GM23338 (cell line): ENCODE results near the gene VENTX. TPM values are rescaled to one million over a fixed set of nuclear protein-coding genes. Genes with fewer than 3 reads are reported as not detected.

Experiments used
- ATAC-seq: fragments of 200-7000 bp; cut with Tn5 transposase; 3 replicates; pipeline ENCODE4 v1.9.1; 2020
- DNase-seq: peaks from one replicate; pipeline ENCODE4 v3.0.0-alpha.2; 2015; ENCODE audit warnings: low spot score
- H2AFZ ChIP-seq: fragments of 200-600 bp; sonication (generic); 2 replicates; pipeline ENCODE4 v1.8.0; 2016; ENCODE audit warnings: antibody characterized with exemption, mild to moderate bottlenecking, moderate library complexity
- H3F3A ChIP-seq: fragments of 200-600 bp; sonication (generic); replicated peaks from 2 replicates; pipeline ENCODE4 v1.8.0; 2017; ENCODE audit warnings: antibody characterized with exemption, mixed run types, low read depth
- H3K27ac ChIP-seq: fragments of 200-600 bp; sonication (generic); 2 replicates; pipeline ENCODE4 v1.6.1; 2016; ENCODE audit warnings: low read depth
- H3K27me3 ChIP-seq: fragments of 200-600 bp; sonication (generic); 2 replicates; pipeline ENCODE4 v1.8.0; 2016; ENCODE audit warnings: mild to moderate bottlenecking, mixed run types, moderate library complexity; ENCODE audit not compliant: insufficient read depth
- H3K36me3 ChIP-seq: fragments of 200-600 bp; sonication (generic); 2 replicates; pipeline ENCODE4 v1.8.0; 2016; ENCODE audit warnings: mild to moderate bottlenecking; ENCODE audit not compliant: insufficient read depth
- H3K4me1 ChIP-seq: fragments of 200-600 bp; sonication (generic); 2 replicates; pipeline ENCODE4 v1.8.0; 2016; ENCODE audit warnings: mild to moderate bottlenecking, moderate library complexity; ENCODE audit not compliant: insufficient read depth
- H3K4me2 ChIP-seq: fragments of 200-600 bp; sonication (generic); 2 replicates; pipeline ENCODE4 v1.7.1; 2017; ENCODE audit warnings: mixed run types
- H3K4me3 ChIP-seq: fragments of 200-600 bp; sonication (generic); 2 replicates; pipeline ENCODE4 v1.6.1; 2016; ENCODE audit warnings: mixed run types
- H3K79me2 ChIP-seq: fragments of 200-600 bp; sonication (generic); replicated peaks from 2 replicates; pipeline ENCODE4 v1.8.0; 2017; ENCODE audit warnings: mild to moderate bottlenecking; ENCODE audit not compliant: insufficient read depth
- H3K9me2 ChIP-seq: fragments of 200-600 bp; sonication (generic); 2 replicates; pipeline ENCODE4 v1.8.0; 2017; ENCODE audit not compliant: insufficient read depth
- H4K20me1 ChIP-seq: fragments of 200-600 bp; sonication (generic); replicated peaks from 2 replicates; pipeline ENCODE4 v1.8.0; 2017; ENCODE audit warnings: mild to moderate bottlenecking; ENCODE audit not compliant: insufficient read depth
- H3K27ac Mint-ChIP-seq: 2 replicates; pipeline ENCODE4 v1.8.0; 2020; ENCODE audit warnings: inconsistent platforms, mild to moderate bottlenecking, moderate library complexity, mixed read lengths
- H3K27me3 Mint-ChIP-seq: 3 replicates; pipeline ENCODE4 v1.8.0; 2022; ENCODE audit warnings: low read depth, mild to moderate bottlenecking, moderate library complexity, mixed read lengths, inconsistent platforms; ENCODE audit not compliant: insufficient read depth, poor library complexity
- H3K36me3 Mint-ChIP-seq: 3 replicates; pipeline ENCODE4 v1.8.0; 2021; ENCODE audit warnings: low read depth, mild to moderate bottlenecking, inconsistent platforms, moderate library complexity, mixed read lengths
- H3K4me1 Mint-ChIP-seq: 3 replicates; pipeline ENCODE4 v1.8.0; 2020; ENCODE audit warnings: mild to moderate bottlenecking, inconsistent platforms, mixed read lengths
- H3K4me3 Mint-ChIP-seq: 3 replicates; pipeline ENCODE4 v1.8.0; 2021; ENCODE audit warnings: moderate library complexity, mild to moderate bottlenecking, inconsistent platforms, mixed read lengths
- H3K9me3 Mint-ChIP-seq: 3 replicates; pipeline ENCODE4 v1.8.0; 2020; ENCODE audit warnings: moderate library complexity, mild to moderate bottlenecking, inconsistent platforms, mixed read lengths
- CREB1 ChIP-seq: fragments of 250-450 bp; sonication (Bioruptor Pico); IDR thresholded peaks from 2 replicates; pipeline ENCODE4 v1.5.0; 2020; ENCODE audit warnings: low read depth, mild to moderate bottlenecking, moderate library complexity
- CTCF ChIP-seq, 2 experiments: fragments of 200-600 bp in 1 of 2; sonication (generic) in 1 of 2; conservative IDR thresholded peaks; 2 replicates each; pipeline versions ENCODE4 v1.5.1 to v1.6.1; 2016 to 2017; ENCODE audit warnings: antibody characterized with exemption in 2 of 2, low read depth in 2 of 2, mild to moderate bottlenecking in 2 of 2, moderate library complexity in 1 of 2
- ETS1 ChIP-seq: IDR thresholded peaks from 2 replicates; pipeline ENCODE4 v1.6.1; 2016; ENCODE audit warnings: antibody characterized with exemption
- EZH2 ChIP-seq: fragments of 200-600 bp; sonication (generic); IDR thresholded peaks from one replicate; pipeline ENCODE4 v1.8.0; 2017; ENCODE audit warnings: antibody characterized with exemption, mild to moderate bottlenecking, low read depth; ENCODE audit not compliant: unreplicated experiment
- EZH2phosphoT487 ChIP-seq: fragments of 200-600 bp; sonication (generic); IDR thresholded peaks from one replicate; pipeline ENCODE4 v1.8.1; 2018; ENCODE audit warnings: antibody characterized with exemption; ENCODE audit not compliant: unreplicated experiment
- JUNB ChIP-seq: IDR thresholded peaks from one replicate; pipeline ENCODE4 v1.6.1; 2016; ENCODE audit warnings: antibody characterized with exemption; ENCODE audit not compliant: unreplicated experiment
- NANOG ChIP-seq: IDR thresholded peaks from 2 replicates; pipeline ENCODE4 v1.6.1; 2016; ENCODE audit warnings: antibody characterized with exemption, borderline replicate concordance
- POLR2AphosphoS5 ChIP-seq: IDR thresholded peaks from 2 replicates; pipeline ENCODE4 v1.6.1; 2016; ENCODE audit warnings: antibody characterized with exemption, low read depth
- REST ChIP-seq: IDR thresholded peaks from one replicate; pipeline ENCODE4 v1.6.1; 2018; ENCODE audit warnings: antibody characterized with exemption; ENCODE audit not compliant: unreplicated experiment
- STAT1 ChIP-seq: IDR thresholded peaks from one replicate; pipeline ENCODE4 v1.6.1; 2016; ENCODE audit warnings: antibody characterized with exemption; ENCODE audit not compliant: unreplicated experiment
- ZNF114 ChIP-seq: fragments of 250-450 bp; sonication (Bioruptor Pico); IDR thresholded peaks from 2 replicates; pipeline ENCODE4 v1.5.0; 2020; ENCODE audit warnings: mild to moderate bottlenecking, moderate library complexity
- ZNF331 ChIP-seq: fragments of 250-450 bp; sonication (Bioruptor Pico); IDR thresholded peaks from 2 replicates; pipeline ENCODE4 v1.5.0; 2020; ENCODE audit warnings: low read depth, mild to moderate bottlenecking, moderate library complexity
- ZNF462 ChIP-seq: fragments of 250-450 bp; sonication (Bioruptor Pico); IDR thresholded peaks from 2 replicates; pipeline ENCODE4 v1.5.0; 2020; ENCODE audit warnings: mild to moderate bottlenecking, moderate library complexity
- polyA plus RNA-seq: library from polyadenylated mRNA; unstranded; fragments of >200 nt; fragmentation: Nextera tagmentation; extraction: Ambion mirVana; gene quantifications from 2 replicates; pipeline ENCODE4 v1.2.1, GENCODE V29; 2016
- total RNA-seq: library from RNA; depleted of rRNA; stranded (reverse); fragments of >200 nt; shearing (Covaris generic); gene quantifications from 2 replicates; pipeline ENCODE4 v1.2.3, GENCODE V29; 2014

VENTX gene
- total and polyA plus RNA-seq, 2 experiments from 2014 or later = 4.8 to 8.1 TPM

- no peak overlapping the region for H3K4me2 ChIP-seq
- H3K4me3 ChIP-seq = no peak overlapping the region
- peaks cover 21% of the 10 kb centered on the region for H3K36me3 Mint-ChIP-seq
- H2AFZ ChIP-seq = no peak overlapping the region
- no peaks in the 10 kb centered on the region for H3K4me1 ChIP-seq
- H3K27ac Mint-ChIP-seq = no peak overlapping the region
- H3K9me3 Mint-ChIP-seq = no peaks in the 10 kb centered on the region
- ATAC-seq = no peak
- H4K20me1 ChIP-seq = no peaks in the 10 kb centered on the region
- DNase-seq = no peak
- H3K4me3 Mint-ChIP-seq = no peak overlapping the region
- H3K27me3 Mint-ChIP-seq = no peaks in the 10 kb centered on the region
- no peaks in the 10 kb centered on the region for H3K9me2 ChIP-seq
- H3K27me3 ChIP-seq = no peaks in the 10 kb centered on the region
- no peaks in the 10 kb centered on the region for H3F3A ChIP-seq
- TF ChIP-seq ETS1 = no peak
- TF ChIP-seq EZH2phosphoT487 = no peak
- no peak for TF ChIP-seq EZH2
- TF ChIP-seq ZNF114 (CRISPR knock-in tag) = no peak
- no peak for TF ChIP-seq CREB1 (CRISPR knock-in tag)
- TF ChIP-seq NANOG = no peak
- no peak for TF ChIP-seq POLR2AphosphoS5
- no peak for TF ChIP-seq ZNF462 (CRISPR knock-in tag)
- TF ChIP-seq CTCF (conservative IDR thresholded peaks at IDR 0.05; ENCODE audit: low read depth in 2 of 2) = no peak
- TF ChIP-seq REST = no peak
- TF ChIP-seq JUNB = no peak
- no peak for TF ChIP-seq ZNF331
- no peak for TF ChIP-seq STAT1
- H3K4me1 Mint-ChIP-seq = peaks cover 4% of the 10 kb centered on the region; the same call in 2 of the 3 replicates
- H3K79me2 ChIP-seq = no peaks in the 10 kb centered on the region
- no peak overlapping the region for H3K27ac ChIP-seq
- H3K36me3 ChIP-seq = 0 out of 2 replicates have a peak, but pooled peaks cover 6% of the 10 kb centered on the region
These were observed 41.9 kb downstream of the VENTX start for GRCh38 chr10:133279326-133280226.
